ENCODE data around the gene HCRT.

DNA sequence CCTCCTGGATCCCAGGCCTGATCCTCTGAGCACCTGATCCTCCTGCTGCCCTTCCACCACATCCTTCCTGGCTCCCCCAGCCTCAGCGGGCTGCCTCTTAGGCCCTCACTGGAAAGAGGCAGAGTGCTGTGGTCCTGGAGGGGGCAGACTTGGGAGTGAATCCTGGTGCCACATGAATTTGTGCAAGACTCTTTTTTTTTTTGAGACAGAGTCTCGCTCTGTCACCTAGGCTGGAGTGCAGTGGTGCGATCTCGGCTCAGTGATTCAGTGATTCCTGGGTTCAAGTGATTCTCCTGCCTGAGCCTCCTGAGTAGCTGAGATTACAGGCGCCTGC lies 6.0 kb upstream of the HCRT start:
- TF ChIP-seq, protein P1, sequence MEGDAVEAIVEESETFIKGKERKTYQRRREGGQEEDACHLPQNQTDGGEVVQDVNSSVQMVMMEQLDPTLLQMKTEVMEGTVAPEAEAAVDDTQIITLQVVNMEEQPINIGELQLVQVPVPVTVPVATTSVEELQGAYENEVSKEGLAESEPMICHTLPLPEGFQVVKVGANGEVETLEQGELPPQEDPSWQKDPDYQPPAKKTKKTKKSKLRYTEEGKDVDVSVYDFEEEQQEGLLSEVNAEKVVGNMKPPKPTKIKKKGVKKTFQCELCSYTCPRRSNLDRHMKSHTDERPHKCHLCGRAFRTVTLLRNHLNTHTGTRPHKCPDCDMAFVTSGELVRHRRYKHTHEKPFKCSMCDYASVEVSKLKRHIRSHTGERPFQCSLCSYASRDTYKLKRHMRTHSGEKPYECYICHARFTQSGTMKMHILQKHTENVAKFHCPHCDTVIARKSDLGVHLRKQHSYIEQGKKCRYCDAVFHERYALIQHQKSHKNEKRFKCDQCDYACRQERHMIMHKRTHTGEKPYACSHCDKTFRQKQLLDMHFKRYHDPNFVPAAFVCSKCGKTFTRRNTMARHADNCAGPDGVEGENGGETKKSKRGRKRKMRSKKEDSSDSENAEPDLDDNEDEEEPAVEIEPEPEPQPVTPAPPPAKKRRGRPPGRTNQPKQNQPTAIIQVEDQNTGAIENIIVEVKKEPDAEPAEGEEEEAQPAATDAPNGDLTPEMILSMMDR (IDR thresholded peaks at IDR 0.05): no peak
- no peak for TF ChIP-seq EP300 (IDR thresholded peaks at IDR 0.05)
- no peak for TF ChIP-seq POLR2A (IDR thresholded peaks at IDR 0.05)
